GM18520 (cell line): ENCODE data around the gene DEGS2.

Experiments
- ATAC-seq: cut with Tn5 transposase; IDR thresholded peaks from one replicate; pipeline ENCODE4 v1.9.1; 2021; ENCODE audit not compliant: unreplicated experiment

Gene DEGS2

GRCh38 chr14:100116134-100116533 is 43.3 kb downstream of the DEGS2 start:
- no peak for ATAC-seq

DNA sequence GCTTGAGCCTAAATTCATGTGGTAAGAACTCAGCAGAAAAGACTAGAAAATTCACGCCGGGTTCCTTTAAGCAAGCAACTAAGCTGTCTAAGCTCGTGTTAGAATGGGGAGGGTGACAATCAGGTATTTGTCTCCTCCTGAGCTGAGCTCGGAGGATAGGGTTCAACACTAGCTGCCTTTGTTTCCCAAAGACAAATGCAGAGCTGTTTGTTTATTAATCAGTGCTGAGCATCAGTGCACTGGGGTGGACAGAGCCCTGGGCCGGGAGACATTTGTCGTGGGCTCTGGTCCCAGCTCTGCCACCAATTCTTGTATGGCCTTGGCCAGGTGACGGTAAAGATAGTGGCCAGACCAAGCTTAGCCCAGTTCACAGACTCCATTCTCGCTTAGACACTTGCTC is 43.7 kb downstream of the DEGS2 start:
- ATAC-seq: no peak

- no peak for ATAC-seq
Observed at GRCh38 chr14:100115236-100115635, 44.2 kb downstream of the DEGS2 start.

- ATAC-seq: no peak
Observed at GRCh38 chr14:100114109-100114765, 45.2 kb downstream of the DEGS2 start.

- no peak for ATAC-seq
Observed at GRCh38 chr14:100111931-100112704, 47.3 kb downstream of the DEGS2 start.

DNA sequence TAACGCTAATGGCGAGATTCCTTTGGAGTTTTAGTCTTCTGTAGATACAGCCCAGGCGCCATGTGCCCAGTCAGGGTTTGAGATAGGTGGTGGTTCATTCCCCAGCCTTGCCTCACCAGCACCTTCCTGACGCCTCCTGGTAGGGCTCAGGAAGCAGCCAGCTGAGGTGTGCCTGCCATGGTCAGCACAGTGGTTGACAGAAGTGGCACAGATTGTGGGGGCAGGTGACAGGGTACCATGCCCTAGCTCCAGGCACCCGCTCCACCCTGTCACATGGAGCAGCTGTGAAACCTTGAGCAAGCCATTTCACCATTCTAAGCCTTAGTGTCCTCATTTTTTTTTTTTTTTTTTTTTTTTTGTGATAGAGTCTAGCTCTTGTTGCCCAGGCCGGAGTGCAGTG is 48.6 kb downstream of the DEGS2 start:
- ATAC-seq: no peak

DNA sequence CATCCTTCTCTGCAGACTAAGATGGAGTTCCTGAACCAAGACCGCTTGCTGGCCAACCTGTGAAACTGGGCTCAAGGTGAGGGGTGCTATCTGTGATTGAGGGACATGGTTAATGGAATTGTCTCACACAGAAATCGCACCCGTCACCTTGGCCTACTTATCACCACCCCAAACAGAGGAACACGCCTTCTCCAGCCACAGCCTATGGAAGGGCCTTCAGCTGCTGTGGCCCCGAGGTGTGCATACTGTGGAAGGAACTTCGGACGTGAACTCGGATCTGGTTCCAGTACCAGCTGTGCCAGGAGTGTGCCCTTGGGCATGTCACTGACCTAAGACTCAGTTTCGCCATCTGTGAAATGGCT is 49.9 kb downstream of the DEGS2 start:
- ATAC-seq: no peak

DNA sequence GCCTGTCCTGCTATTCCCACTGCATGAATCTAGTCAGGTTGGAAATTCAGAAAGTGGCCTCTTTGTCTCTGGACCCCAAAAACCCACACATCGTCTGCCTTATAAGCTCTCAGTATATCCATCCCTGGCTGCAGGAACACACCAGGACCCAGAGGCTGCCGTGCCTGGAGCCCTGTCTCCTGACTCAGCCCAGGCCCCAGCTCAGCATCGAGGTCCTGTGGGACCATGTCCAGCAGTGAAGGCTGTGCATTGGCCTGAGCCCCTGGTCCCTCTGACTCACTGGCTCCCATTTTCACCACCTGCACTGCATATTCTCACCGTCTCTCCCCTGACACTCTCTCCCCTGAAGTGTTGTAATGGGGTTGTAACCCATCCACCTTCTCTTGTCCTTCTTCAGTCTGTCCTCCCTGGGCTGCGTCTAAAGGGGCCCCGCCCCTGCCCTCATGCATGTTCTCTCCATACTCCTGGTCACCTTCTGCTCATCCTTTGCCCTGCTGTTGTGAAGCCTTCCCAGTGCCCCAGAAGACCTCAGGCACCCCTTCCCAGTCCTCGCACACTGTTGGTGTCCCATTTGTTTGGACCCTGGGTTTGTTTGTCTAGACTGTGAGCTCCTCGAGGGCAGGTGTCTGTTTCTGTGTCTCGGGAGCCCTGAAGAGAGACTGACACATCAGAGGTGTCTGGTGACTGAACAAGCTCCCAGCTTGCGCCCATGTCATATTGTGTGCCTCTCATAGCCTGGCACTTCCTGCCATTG is 50.4 kb downstream of the DEGS2 start:
- ATAC-seq: no peak

- peak; percentile 59 for ATAC-seq
Observed at GRCh38 chr14:100108042-100108825, 51.2 kb downstream of the DEGS2 start.

DNA sequence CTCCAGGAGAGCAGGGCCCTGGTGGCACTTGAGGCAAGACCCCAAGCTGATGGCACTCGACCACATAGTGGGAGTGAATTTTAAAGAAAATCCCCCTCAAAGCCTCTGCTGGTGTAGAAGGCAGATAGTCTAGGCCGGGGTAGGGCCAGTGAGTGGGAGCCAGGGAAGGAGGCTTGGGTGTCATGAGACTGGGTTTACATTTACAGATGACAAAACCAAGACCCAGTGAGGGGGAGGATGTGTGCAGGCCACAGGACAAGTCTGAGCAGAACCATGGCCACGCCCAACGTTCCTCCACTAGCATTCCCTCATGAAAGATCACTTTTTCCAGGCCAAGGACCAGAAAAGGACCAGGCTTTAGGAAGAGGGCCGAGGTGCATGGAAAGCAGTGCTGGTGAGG is 52.2 kb downstream of the DEGS2 start:
- ATAC-seq: no peak

DNA sequence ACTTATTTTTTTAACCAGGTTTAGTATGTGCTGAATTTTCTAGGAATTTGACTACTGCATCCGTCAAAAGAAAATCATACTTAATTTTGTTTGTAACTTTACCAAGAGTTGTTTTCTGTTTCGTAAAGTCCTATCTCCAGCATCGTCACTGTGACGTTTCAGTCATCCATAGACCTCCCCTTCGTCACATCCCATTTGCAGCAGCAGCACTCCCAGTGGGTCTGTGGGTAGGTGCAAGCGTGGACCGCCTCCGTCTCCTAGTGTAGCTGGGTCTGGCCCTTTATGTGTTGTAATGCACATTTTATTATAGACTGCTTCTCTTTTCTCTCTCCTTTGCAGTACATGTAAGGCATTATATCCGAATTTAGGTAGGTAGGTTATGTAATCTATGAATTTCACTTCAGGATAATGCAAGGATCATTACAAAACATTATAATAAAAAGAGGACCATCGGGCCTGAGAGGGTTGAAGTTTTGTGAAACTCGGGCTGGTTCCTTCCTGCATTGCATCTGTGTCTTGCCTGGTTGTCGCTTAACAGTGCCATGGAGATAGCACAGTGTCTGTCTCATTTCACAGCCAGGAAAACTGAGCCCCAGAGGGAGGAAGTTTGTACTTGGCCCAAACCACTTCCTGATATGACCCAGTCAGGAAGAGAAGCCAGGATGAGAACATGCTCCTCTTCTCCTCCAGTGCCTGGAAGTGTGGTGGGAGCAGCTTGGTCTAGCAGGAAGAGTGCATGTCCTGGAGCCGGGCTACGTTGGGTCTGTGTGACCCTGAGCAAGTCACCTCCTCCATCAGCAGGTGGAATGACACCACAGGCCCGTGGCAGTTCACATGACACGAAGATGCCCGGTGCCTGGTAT is 53.0 kb downstream of the DEGS2 start:
- ATAC-seq: no peak

DNA sequence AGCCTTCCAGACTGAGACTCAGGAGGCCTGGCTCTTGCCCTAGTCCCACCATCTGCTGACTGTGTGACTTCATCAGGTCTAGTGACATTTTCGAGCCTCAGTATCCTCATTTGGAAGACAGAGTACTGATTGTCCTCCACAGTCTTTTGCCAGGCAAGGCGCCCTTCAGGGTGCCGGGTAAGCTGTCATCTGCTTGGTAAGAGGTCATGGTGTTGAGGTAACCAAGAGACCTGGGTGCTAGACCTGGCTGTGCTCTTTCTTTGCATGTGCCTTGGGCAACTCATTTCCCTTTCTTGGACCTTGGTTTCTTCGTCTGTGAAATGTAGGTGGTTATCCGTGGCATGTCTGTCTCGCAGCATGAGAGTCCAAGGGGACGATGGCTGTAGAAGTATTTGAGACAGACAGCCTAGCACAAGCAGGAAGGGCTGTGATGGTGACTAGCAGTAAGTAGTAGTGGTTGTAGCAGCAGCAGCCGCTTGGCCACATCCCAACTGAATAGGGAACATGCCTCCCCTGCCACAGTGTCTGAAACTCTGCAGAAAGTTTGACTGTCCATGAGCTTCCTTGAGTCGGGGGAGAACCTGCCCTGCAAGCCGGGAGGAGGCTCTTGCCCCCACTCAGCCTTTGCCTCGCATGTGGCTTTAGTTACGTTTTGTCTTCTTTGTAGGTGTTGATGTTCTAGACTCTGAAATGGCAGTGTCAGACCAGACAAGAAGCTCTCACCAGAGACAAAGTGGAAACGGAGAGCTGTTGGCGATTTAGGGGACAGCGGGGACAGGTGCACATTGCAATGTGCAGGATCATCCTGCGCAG is 53.9 kb downstream of the DEGS2 start:
- ATAC-seq: no peak

- no peak for ATAC-seq
Observed at GRCh38 chr14:100104523-100105300, 54.7 kb downstream of the DEGS2 start.

- ATAC-seq: no peak
Observed at GRCh38 chr14:100104006-100104352, 55.5 kb downstream of the DEGS2 start.

DNA sequence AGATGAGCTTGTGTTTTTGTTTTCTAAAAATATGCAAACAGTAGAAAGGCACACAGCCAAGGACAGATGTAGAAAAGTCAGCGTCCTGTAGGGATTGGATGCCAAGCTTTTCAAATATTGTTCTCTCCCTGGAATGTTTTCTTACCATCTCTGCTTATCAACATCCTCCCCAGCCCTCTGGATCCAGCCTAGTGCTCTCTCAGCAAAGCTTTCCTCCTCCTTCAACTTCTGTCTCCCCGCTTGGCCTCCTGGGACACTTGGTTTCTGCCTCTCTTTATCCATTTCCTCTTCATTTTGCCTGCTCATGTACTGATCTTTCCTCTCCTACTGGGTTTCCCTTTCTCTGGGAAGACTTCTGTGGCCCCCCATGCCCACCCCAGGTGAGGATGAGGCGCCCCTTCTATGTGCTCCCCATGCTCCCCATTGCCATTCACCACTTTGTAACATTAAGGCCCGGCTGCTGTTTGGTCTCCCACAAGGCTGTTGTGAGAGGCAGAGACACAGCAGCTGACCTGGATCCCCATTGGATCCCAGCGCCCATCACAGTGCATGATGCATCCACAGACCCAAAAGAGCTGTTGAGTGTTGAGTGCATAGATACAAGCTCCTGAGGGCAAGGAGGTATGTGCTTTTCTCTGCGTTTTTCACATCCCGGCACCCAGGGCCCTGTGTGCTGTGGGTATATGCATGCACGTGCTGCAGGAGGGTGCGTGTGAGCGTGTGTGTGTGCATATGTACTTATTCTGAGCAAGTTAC is 56.0 kb downstream of the DEGS2 start:
- no peak for ATAC-seq

GRCh38 chr14:100102156-100102785 is 57.2 kb downstream of the DEGS2 start:
- no peak for ATAC-seq

GRCh38 chr14:100100032-100100703 is 59.3 kb downstream of the DEGS2 start:
- ATAC-seq: no peak
